ENCODE measurements around the gene LCN6.
A peak's percentile ranks its signal among the peaks of the same experiment; 100 is the strongest.
"Not testable (repeated sequence)": the region's sequence is repeated elsewhere in the genome, so short reads cannot be mapped to it uniquely, and the experiment has no call there.

LCN6 gene

GRCh38 chr9:136722093-136722968 is 26.0 kb downstream of the LCN6 start:
- DNase-seq, result no peak

GRCh38 chr9:136721339-136722092 is 26.8 kb downstream of the LCN6 start:
- no peak for DNase-seq

GRCh38 chr9:136720898-136721338 is 27.4 kb downstream of the LCN6 start:
- no peak for DNase-seq

GRCh38 chr9:136720251-136720897 is 28.0 kb downstream of the LCN6 start:
- DNase-seq, result no peak

GRCh38 chr9:136719195-136719880 is 29.0 kb downstream of the LCN6 start:
- no peak for DNase-seq

GRCh38 chr9:136718345-136719194 is 29.8 kb downstream of the LCN6 start:
- no peak for DNase-seq

GRCh38 chr9:136717399-136717798 is 30.9 kb downstream of the LCN6 start:
- DNase-seq, result no peak

- no peak for DNase-seq
These were observed 33.4 kb downstream of the LCN6 start for GRCh38 chr9:136714893-136715274.

- no peak for DNase-seq
These were observed 34.0 kb downstream of the LCN6 start for GRCh38 chr9:136714096-136714892.

GRCh38 chr9:136713550-136713949 is 34.8 kb downstream of the LCN6 start:
- DNase-seq, result peak in 1 of 2 experiments; percentile 52

GRCh38 chr9:136712690-136713544 is 35.4 kb downstream of the LCN6 start:
- no peak for DNase-seq

GRCh38 chr9:136711751-136712689 is 36.3 kb downstream of the LCN6 start, which contains the start of gene DIPK1B:
TSS of gene DIPK1B (plus strand) at chr9:136712572. CDS start at chr9:136712666, 94 bp downstream.
- peak in 1 of 2 experiments; percentile 22 for DNase-seq

GRCh38 chr9:136711219-136711648 is 37.1 kb downstream of the LCN6 start:
- not testable (repeated sequence) for DNase-seq

GRCh38 chr9:136710543-136710942 is 37.8 kb downstream of the LCN6 start:
- DNase-seq, result no peak

- DNase-seq, result no peak
These were observed 38.7 kb downstream of the LCN6 start for GRCh38 chr9:136709454-136710109.

- DNase-seq, result no peak
These were observed 40.3 kb downstream of the LCN6 start for GRCh38 chr9:136707849-136708517.

GRCh38 chr9:136707011-136707410 is 41.3 kb downstream of the LCN6 start:
- no peak for DNase-seq
